Liver (tissue), 9 donors: ENCODE measurements around the gene SYNM. TPM values are rescaled to one million over a fixed set of nuclear protein-coding genes. Genes with fewer than 3 reads are reported as not detected.

Experiments
- DNase-seq: peaks from one replicate; pipeline ENCODE4 v3.0.0-alpha.2; 2017; ENCODE audit warnings: low spot score
- H3K27ac ChIP-seq, 2 donors: one replicate each; pipeline ENCODE4 v1.7.0; 2013; ENCODE audit warnings: inconsistent platforms in 2 of 2, low read length in 2 of 2, control low read depth in 1 of 2, low read depth in 1 of 2, mild to moderate bottlenecking in 1 of 2
- H3K27me3 ChIP-seq, 4 donors: one replicate each; pipeline versions ENCODE4 v1.6.1 to v1.7.0; 2013; ENCODE audit warnings: low read length in 3 of 4, inconsistent platforms in 1 of 4, mild to moderate bottlenecking in 1 of 4, moderate library complexity in 1 of 4; ENCODE audit not compliant: control insufficient read depth in 4 of 4, insufficient read depth in 4 of 4
- H3K36me3 ChIP-seq, 4 donors: one replicate each; pipeline versions ENCODE4 v1.6.1 to v1.7.0; 2013; ENCODE audit warnings: low read length in 3 of 4, mild to moderate bottlenecking in 3 of 4, low read depth in 1 of 4, moderate library complexity in 1 of 4; ENCODE audit not compliant: control insufficient read depth in 4 of 4, insufficient read depth in 3 of 4
- H3K4me1 ChIP-seq, 4 donors: one replicate each; pipeline versions ENCODE4 v1.6.1 to v1.7.0; 2013; ENCODE audit warnings: low read length in 3 of 4, mild to moderate bottlenecking in 3 of 4, moderate library complexity in 1 of 4; ENCODE audit not compliant: control insufficient read depth in 4 of 4, insufficient read depth in 4 of 4
- H3K4me3 ChIP-seq, 3 donors: one replicate each; pipeline versions ENCODE4 v1.6.1 to v1.7.0; 2013; ENCODE audit warnings: low read length in 3 of 3, control low read depth in 1 of 3, low read depth in 1 of 3, mild to moderate bottlenecking in 1 of 3
- H3K9ac ChIP-seq, 2 donors: one replicate each; pipeline ENCODE4 v1.7.0; 2013; ENCODE audit warnings: low read length in 2 of 2, mild to moderate bottlenecking in 2 of 2, moderate library complexity in 2 of 2, control low read depth in 1 of 2, low read depth in 1 of 2
- H3K9me3 ChIP-seq, 4 donors: one replicate each; pipeline versions ENCODE4 v1.6.1 to v1.7.0; 2013; ENCODE audit warnings: low read length in 3 of 4; ENCODE audit not compliant: control insufficient read depth in 4 of 4
- ATF3 ChIP-seq: IDR thresholded peaks from 2 replicates; pipeline ENCODE4 v1.6.1; 2016; ENCODE audit warnings: antibody characterized with exemption
- CTCF ChIP-seq: fragments of 150-350 bp; IDR thresholded peaks from 2 replicates; pipeline ENCODE4 v1.5.1; 2017; ENCODE audit warnings: improper control_type of control experiment, low read depth, low read length; ENCODE audit not compliant: missing input control
- EGR1 ChIP-seq, 2 donors: IDR thresholded peaks; 2 replicates each; pipeline ENCODE4 v1.6.1; 2016 to 2018; ENCODE audit warnings: antibody characterized with exemption in 2 of 2, low read depth in 2 of 2
- FOXA1 ChIP-seq: IDR thresholded peaks from 2 replicates; pipeline ENCODE4 v1.6.1; 2016; ENCODE audit warnings: antibody characterized with exemption
- FOXA2 ChIP-seq: IDR thresholded peaks from 2 replicates; pipeline ENCODE4 v1.6.1; 2016; ENCODE audit warnings: antibody characterized with exemption
- GABPA ChIP-seq, 2 donors: IDR thresholded peaks in 1 of 2; conservative IDR thresholded peaks in 1 of 2; 2 replicates each; pipeline ENCODE4 v1.6.1; 2016; ENCODE audit warnings: antibody characterized with exemption in 2 of 2, mild to moderate bottlenecking in 1 of 2, moderate library complexity in 1 of 2
- HNF4A ChIP-seq, 2 donors: conservative IDR thresholded peaks; 2 replicates each; pipeline ENCODE4 v1.6.1; 2016; ENCODE audit warnings: antibody characterized with exemption in 2 of 2, mild to moderate bottlenecking in 2 of 2
- HNF4G ChIP-seq: IDR thresholded peaks from 2 replicates; pipeline ENCODE4 v1.6.1; 2016; ENCODE audit warnings: antibody characterized with exemption
- JUND ChIP-seq, 2 donors: IDR thresholded peaks; 2 replicates each; pipeline ENCODE4 v1.6.1; 2016; ENCODE audit warnings: antibody characterized with exemption in 2 of 2
- MAX ChIP-seq: IDR thresholded peaks from 2 replicates; pipeline ENCODE4 v1.6.1; 2016; ENCODE audit warnings: antibody characterized with exemption
- NR2F2 ChIP-seq: IDR thresholded peaks from 2 replicates; pipeline ENCODE4 v1.6.1; 2016; ENCODE audit warnings: antibody characterized with exemption
- RAD21 ChIP-seq, 2 donors: IDR thresholded peaks; 2 replicates each; pipeline ENCODE4 v1.6.1; 2016; ENCODE audit warnings: antibody characterized with exemption in 2 of 2, mild to moderate bottlenecking in 2 of 2
- RXRA ChIP-seq, 2 donors: IDR thresholded peaks; 2 replicates each; pipeline ENCODE4 v1.6.1; 2017 to 2018; ENCODE audit warnings: antibody characterized with exemption in 2 of 2, mild to moderate bottlenecking in 1 of 2
- SP1 ChIP-seq: IDR thresholded peaks from 2 replicates; pipeline ENCODE4 v1.6.1; 2018; ENCODE audit warnings: antibody characterized with exemption, mild to moderate bottlenecking
- TAF1 ChIP-seq: conservative IDR thresholded peaks from 2 replicates; pipeline ENCODE4 v1.6.1; 2016; ENCODE audit warnings: antibody characterized with exemption, mild to moderate bottlenecking
- YY1 ChIP-seq: IDR thresholded peaks from 2 replicates; pipeline ENCODE4 v1.6.1; 2016; ENCODE audit warnings: antibody characterized with exemption, mild to moderate bottlenecking
- WGBS: extraction: QIAGEN DNeasy Blood & Tissue Kit; methylation state at CpG from one replicate; pipeline ENCODE4 v1.1.7; 2013; 5-methylcytosine and 5-hydroxymethylcytosine counted together
- polyA plus RNA-seq, 2 donors: library from polyadenylated mRNA; stranded (reverse) in 1 of 2; unstranded in 1 of 2; fragments of 200-250 nt in 1 of 2; fragments of >200 nt in 1 of 2; fragmentation: Nextera tagmentation in 1 of 2; extraction: Ambion mirVana in 1 of 2; gene quantifications; one replicate each; pipeline versions ENCODE4 v1.2.1 to v1.2.3, GENCODE V29; 2013 to 2015
- total RNA-seq, 2 donors: library from RNA; depleted of rRNA; stranded (reverse); fragments of >200 nt; gene quantifications; one replicate each; pipeline ENCODE4 v1.2.3, GENCODE V29; 2014
- TF ChIP-seq, protein P1 (sequence below): IDR thresholded peaks from 2 replicates; pipeline ENCODE4 v1.6.1; 2016; ENCODE audit warnings: antibody characterized with exemption
- TF ChIP-seq, protein P2 (sequence below): IDR thresholded peaks from 2 replicates; pipeline ENCODE4 v1.6.1; 2016; ENCODE audit warnings: antibody characterized with exemption, mild to moderate bottlenecking
- donor health status: healthy.
- donor health status: healthy.
- donor health status: healthy.
- donor health status: healthy.
- donor health status: healthy.

The SYNM gene
- total and polyA plus RNA-seq, 4 donors: 0.39 to 6.4 (median 1.2) TPM

DNA sequence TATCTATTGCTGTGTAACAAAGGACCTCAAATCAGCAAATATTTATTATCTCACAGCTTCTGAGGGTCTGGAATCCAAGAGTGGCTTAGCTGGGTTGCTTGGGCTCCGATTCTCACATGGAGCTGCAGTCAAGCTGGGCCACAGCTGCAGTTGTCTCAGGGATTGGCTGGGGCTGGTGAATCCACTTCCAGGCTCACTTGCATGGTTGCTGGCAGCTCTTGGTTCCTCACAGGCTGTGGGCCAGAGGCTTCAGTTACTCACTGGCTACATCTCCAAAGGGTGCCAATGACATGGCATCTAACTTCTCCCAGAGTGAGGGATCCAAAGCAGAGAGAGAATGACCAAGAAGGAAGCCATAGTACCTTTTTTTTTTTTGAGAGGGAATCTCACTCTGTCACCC lies 13.9 kb upstream of the SYNM start:
- no peaks in the 10 kb centered on the region for H3K27me3 ChIP-seq
- 95% methylated on average over 1 of the region's 1 CpG for WGBS
- TF ChIP-seq NR2F2: no peak
- no peak for TF ChIP-seq HNF4G
- TF ChIP-seq HNF4A (conservative IDR thresholded peaks at IDR 0.05): no peak
- no peak for TF ChIP-seq GABPA (IDR thresholded peaks at IDR 0.05 in 1 of 2, conservative IDR thresholded peaks at IDR 0.05 in 1 of 2)
- TF ChIP-seq, protein P1, sequence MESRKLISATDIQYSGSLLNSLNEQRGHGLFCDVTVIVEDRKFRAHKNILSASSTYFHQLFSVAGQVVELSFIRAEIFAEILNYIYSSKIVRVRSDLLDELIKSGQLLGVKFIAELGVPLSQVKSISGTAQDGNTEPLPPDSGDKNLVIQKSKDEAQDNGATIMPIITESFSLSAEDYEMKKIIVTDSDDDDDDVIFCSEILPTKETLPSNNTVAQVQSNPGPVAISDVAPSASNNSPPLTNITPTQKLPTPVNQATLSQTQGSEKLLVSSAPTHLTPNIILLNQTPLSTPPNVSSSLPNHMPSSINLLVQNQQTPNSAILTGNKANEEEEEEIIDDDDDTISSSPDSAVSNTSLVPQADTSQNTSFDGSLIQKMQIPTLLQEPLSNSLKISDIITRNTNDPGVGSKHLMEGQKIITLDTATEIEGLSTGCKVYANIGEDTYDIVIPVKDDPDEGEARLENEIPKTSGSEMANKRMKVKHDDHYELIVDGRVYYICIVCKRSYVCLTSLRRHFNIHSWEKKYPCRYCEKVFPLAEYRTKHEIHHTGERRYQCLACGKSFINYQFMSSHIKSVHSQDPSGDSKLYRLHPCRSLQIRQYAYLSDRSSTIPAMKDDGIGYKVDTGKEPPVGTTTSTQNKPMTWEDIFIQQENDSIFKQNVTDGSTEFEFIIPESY: no peak
- no peak for TF ChIP-seq MAX
- TF ChIP-seq EGR1 (IDR thresholded peaks at IDR 0.05; ENCODE audit: low read depth in 2 of 2): no peak
- TF ChIP-seq JUND (IDR thresholded peaks at IDR 0.05): no peak
- no peak for TF ChIP-seq FOXA1
- no peak for TF ChIP-seq YY1
- H3K27ac ChIP-seq: no peak overlapping the region
- no peak overlapping the region for H3K9ac ChIP-seq
- no peaks in the 10 kb centered on the region for H3K9me3 ChIP-seq
- no peak for DNase-seq
- no peak overlapping the region for H3K4me3 ChIP-seq
- no peaks in the 10 kb centered on the region for H3K4me1 ChIP-seq
- no peaks in the 10 kb centered on the region for H3K36me3 ChIP-seq

GRCh38 chr15:99092554-99093172 lies 12.2 kb upstream of the SYNM start:
- Histone ChIP-seq H3K4me1 (no peaks in the 10 kb centered on the region), H3K4me3 (no peak overlapping the region), H3K27me3 (no peaks in the 10 kb centered on the region), H3K9ac (no peak overlapping the region), H3K36me3 (no peaks in the 10 kb centered on the region), H3K9me3 (no peaks in the 10 kb centered on the region), H3K27ac (no peak overlapping the region)
- no peak for DNase-seq
- 92% methylated on average over 13 of the region's 13 CpGs for WGBS
- TF ChIP-seq RAD21 (IDR thresholded peaks at IDR 0.05) (no peak), HNF4A (conservative IDR thresholded peaks at IDR 0.05) (no peak), HNF4G (no peak), EGR1 (IDR thresholded peaks at IDR 0.05; ENCODE audit: low read depth in 2 of 2) (no peak), SP1 (no peak), JUND (IDR thresholded peaks at IDR 0.05) (no peak), FOXA2 (no peak), RXRA (IDR thresholded peaks at IDR 0.05) (no peak), NR2F2 (no peak), YY1 (no peak), ATF3 (no peak), MAX (no peak), FOXA1 (no peak), CTCF (no peak), TAF1 (no peak)
- TF ChIP-seq, protein P2, sequence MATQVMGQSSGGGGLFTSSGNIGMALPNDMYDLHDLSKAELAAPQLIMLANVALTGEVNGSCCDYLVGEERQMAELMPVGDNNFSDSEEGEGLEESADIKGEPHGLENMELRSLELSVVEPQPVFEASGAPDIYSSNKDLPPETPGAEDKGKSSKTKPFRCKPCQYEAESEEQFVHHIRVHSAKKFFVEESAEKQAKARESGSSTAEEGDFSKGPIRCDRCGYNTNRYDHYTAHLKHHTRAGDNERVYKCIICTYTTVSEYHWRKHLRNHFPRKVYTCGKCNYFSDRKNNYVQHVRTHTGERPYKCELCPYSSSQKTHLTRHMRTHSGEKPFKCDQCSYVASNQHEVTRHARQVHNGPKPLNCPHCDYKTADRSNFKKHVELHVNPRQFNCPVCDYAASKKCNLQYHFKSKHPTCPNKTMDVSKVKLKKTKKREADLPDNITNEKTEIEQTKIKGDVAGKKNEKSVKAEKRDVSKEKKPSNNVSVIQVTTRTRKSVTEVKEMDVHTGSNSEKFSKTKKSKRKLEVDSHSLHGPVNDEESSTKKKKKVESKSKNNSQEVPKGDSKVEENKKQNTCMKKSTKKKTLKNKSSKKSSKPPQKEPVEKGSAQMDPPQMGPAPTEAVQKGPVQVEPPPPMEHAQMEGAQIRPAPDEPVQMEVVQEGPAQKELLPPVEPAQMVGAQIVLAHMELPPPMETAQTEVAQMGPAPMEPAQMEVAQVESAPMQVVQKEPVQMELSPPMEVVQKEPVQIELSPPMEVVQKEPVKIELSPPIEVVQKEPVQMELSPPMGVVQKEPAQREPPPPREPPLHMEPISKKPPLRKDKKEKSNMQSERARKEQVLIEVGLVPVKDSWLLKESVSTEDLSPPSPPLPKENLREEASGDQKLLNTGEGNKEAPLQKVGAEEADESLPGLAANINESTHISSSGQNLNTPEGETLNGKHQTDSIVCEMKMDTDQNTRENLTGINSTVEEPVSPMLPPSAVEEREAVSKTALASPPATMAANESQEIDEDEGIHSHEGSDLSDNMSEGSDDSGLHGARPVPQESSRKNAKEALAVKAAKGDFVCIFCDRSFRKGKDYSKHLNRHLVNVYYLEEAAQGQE: no peak
- TF ChIP-seq, protein P1: no peak
